Measurements from ENCODE around the gene UBAC2. TPM values are rescaled to one million over a fixed set of nuclear protein-coding genes. Genes with fewer than 3 reads are reported as not detected.
A peak's percentile ranks its signal among the peaks of the same experiment; 100 is the strongest.
"Not testable (repeated sequence)": the region's sequence is repeated elsewhere in the genome, so short reads cannot be mapped to it uniquely, and the experiment has no call there.

The UBAC2 gene
- total and polyA plus RNA-seq, 11 donors: 32.6 to 66.9 (median 48.5) TPM

- Histone ChIP-seq H3K27ac (peak overlapping the region in 1 of 12 donors; percentile 89), H3K9me3 (peaks cover 0 to 7% (median 0%) of the 10 kb centered on the region in 12 donors), H3K36me3 (no peaks in the 10 kb centered on the region), H3K27me3 (no peaks in the 10 kb centered on the region), H3K4me1 (peaks cover 0 to 23% (median 0%) of the 10 kb centered on the region in 12 donors), H3K4me3 (no peak overlapping the region)
- 42 to 56% (median 46%) methylated on average over 6 of the region's 6 CpGs for WGBS, 4 donors
- DNase-seq: no peak
- TF ChIP-seq POLR2A (IDR thresholded peaks at IDR 0.05) (no peak), CTCF (IDR thresholded peaks at IDR 0.05) (no peak)
- peak; percentile 29 to 67 (median 53) for ATAC-seq
- intact Hi-C loops (cut with DNase I): no loop called here
Observed at GRCh38 chr13:99406799-99407201, 206.1 kb downstream of the UBAC2 start.

GRCh38 chr13:99407906-99408702, 207.4 kb downstream of the UBAC2 start:
- DNase-seq: no peak
- peak overlapping the region in 2 of 12 donors; percentile 41 to 89 for H3K27ac ChIP-seq

GRCh38 chr13:99408703-99409000, 208.0 kb downstream of the UBAC2 start:
- no peak for DNase-seq
- intact Hi-C loops (cut with DNase I): no loop called here
- Histone ChIP-seq H3K4me1 (peaks cover 0 to 22% (median 0%) of the 10 kb centered on the region in 12 donors), H3K36me3 (no peaks in the 10 kb centered on the region), H3K9me3 (no peaks in the 10 kb centered on the region), H3K4me3 (no peak overlapping the region), H3K27ac (no peak overlapping the region), H3K27me3 (no peaks in the 10 kb centered on the region)
- TF ChIP-seq CTCF (IDR thresholded peaks at IDR 0.05) (no peak), POLR2A (IDR thresholded peaks at IDR 0.05) (no peak)
- 94 to 97% (median 95%) methylated on average over 10 of the region's 10 CpGs for WGBS, 4 donors
- no peak for ATAC-seq

More at GRCh38 chr13:99407906-99408702, 207.4 kb downstream of the UBAC2 start:
- Histone ChIP-seq H3K4me3 (no peak overlapping the region), H3K4me1 (peaks cover 0 to 23% (median 0%) of the 10 kb centered on the region in 12 donors), H3K9me3 (no peaks in the 10 kb centered on the region), H3K27me3 (no peaks in the 10 kb centered on the region), H3K36me3 (no peaks in the 10 kb centered on the region)
- no peak for ATAC-seq
- TF ChIP-seq CTCF (IDR thresholded peaks at IDR 0.05) (no peak), POLR2A (IDR thresholded peaks at IDR 0.05) (no peak)
- WGBS, 4 donors: 86 to 96% (median 89%) methylated on average over 8 to 33 of the region's 33 CpGs
- intact Hi-C loops (cut with DNase I): no loop called here

GRCh38 chr13:99409461-99410083, 208.9 kb downstream of the UBAC2 start:
- H3K27ac ChIP-seq; H3K4me3 ChIP-seq; ATAC-seq; H3K27me3 ChIP-seq; H3K9me3 ChIP-seq; DNase-seq; H3K36me3 ChIP-seq; intact Hi-C loops (cut with DNase I): not testable (repeated sequence)
- H3K4me1 ChIP-seq: peaks cover 0 to 20% (median 0%) of the 10 kb centered on the region in 12 donors
- WGBS, 4 donors: 74 to 84% (median 80%) methylated on average over 11 of the region's 11 CpGs

- H3K27me3 ChIP-seq; ATAC-seq; H3K9me3 ChIP-seq; intact Hi-C loops (cut with DNase I); H3K36me3 ChIP-seq; H3K27ac ChIP-seq; DNase-seq; H3K4me3 ChIP-seq: not testable (repeated sequence)
- H3K4me1 ChIP-seq: peaks cover 0 to 22% (median 0%) of the 10 kb centered on the region in 12 donors
- 87 to 90% (median 88%) methylated on average over 13 of the region's 13 CpGs for WGBS, 4 donors
Observed at GRCh38 chr13:99410646-99411475, 210.2 kb downstream of the UBAC2 start.

Data from heart left ventricle (tissue), 16 donors.